Muscle of back (tissue), 11 donors: Measurements from ENCODE around the gene ILKAP. TPM values are rescaled to one million over a fixed set of nuclear protein-coding genes. Genes with fewer than 3 reads are reported as not detected.

Source experiments
- DNase-seq, 3 donors: peaks; one replicate each; pipeline versions ENCODE4 v3.0.0 to v3.0.0-alpha.2; 2013
- polyA plus RNA-seq, 10 donors: library from polyadenylated mRNA; unstranded; fragments of 120-200 nt; gene quantifications; one replicate each; pipeline ENCODE4 v1.2.1, GENCODE V29; 2013; ENCODE audit not compliant: insufficient read length in 10 of 10

Gene ILKAP
- polyA plus RNA-seq, 10 donors, result 27.6 to 45.1 (median 31.7) TPM

DNA sequence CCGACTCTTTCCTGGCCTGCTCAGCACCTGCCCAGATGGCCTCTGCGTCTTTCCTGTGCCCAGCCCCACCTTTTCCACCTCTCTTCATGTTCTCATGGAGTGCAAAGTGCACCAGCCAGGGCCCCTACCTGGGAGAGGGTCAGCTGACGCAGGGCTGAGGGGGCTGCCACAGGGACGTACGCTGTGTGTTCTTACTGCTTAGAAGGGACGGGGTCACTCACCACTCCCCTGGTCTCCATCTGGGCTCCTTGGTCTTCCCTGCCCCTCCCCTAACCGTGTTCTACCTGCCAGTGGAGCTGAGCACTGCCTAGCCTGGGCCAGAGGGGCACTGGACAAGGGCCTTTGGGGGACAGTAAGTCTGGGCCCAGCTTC lies 36.2 kb downstream of the ILKAP start:
- no peak for DNase-seq

GRCh38 chr2:238166391-238167343 lies 36.8 kb downstream of the ILKAP start:
- no peak for DNase-seq

DNA sequence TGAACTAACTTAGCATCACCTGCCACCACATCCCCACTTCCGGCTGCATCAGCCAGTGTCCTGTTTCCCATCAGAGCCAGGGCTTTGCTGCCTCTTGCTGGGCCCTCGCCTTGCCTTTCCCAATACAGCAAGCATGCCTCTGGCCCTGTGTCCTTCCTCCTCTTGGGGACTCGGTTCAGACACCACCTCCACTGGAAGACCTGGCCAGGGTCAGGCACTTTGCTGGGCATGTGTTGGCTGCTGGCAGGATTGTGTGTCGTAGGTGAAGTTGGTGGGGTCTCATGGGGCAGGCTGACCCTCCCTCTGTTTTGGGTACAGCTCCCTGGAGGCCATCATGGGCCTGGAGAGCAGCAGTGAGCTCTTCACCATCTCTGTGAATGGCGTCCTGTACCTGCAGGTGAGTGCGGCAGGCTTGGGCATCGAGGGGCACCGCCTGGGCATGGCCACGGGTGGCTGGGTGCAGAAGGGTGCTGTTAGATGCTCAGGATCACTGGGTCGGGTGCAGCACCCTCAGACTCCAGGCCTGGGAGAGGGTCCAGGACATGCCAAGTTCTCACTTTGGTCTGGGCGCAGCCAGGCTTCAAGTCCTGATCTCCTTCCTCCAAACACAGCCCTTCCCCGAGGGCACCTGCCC lies 38.1 kb downstream of the ILKAP start:
- DNase-seq, result no peak

DNA sequence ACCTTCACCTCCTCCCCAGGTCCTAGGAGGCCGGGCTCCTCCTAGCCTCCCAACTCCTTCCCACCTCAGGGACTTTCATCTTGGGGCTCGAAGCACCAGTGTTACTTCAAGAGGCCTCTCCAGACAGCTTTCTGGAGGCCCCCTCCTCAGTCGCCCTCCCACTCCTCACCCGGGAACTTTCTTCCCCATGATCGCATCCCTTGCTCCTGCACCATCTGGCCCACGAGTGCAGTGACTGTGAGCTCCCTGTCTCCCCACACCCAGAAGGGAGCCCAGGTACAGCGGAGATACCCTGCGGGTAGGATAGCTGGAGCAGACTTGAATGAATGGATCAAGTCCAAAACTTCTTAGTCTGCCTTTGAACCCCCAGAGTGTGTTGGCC lies 38.6 kb downstream of the ILKAP start:
- no peak for DNase-seq

DNA sequence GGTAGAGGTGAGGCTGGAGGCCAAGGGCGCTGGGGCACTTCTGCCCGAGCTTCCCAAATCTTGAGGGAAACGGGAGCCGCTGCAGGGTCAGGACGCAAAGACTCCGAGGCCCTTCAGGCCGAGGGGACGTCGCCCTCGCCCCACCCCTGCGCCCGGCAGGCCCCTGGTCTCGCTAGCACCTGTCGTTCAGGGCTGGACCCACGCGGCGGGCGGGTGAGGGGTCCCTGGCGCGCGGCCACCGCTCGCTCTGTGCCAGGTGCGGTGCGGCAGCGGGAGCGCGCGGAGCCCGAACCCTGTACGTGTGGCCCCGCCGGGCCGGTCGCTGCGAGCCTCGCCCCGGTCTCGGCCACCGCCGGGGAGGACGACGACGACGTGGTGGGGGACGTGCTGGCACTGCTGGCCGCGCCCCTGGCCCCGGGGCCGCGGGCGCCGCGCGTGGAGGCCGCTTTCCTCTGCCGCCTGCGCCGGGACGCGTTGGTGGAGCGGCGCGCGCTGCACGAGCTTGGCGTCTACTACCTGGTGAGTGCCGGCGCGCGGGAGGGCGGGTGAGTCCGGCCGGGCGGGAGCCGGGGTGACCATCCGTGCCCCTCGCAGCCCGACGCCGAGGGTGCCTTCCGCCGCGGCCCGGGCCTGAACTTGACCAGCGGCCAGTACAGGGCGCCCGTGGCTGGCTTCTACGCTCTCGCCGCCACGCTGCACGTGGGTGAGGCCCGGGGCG lies 39.9 kb downstream of the ILKAP start:
- no peak for DNase-seq

DNA sequence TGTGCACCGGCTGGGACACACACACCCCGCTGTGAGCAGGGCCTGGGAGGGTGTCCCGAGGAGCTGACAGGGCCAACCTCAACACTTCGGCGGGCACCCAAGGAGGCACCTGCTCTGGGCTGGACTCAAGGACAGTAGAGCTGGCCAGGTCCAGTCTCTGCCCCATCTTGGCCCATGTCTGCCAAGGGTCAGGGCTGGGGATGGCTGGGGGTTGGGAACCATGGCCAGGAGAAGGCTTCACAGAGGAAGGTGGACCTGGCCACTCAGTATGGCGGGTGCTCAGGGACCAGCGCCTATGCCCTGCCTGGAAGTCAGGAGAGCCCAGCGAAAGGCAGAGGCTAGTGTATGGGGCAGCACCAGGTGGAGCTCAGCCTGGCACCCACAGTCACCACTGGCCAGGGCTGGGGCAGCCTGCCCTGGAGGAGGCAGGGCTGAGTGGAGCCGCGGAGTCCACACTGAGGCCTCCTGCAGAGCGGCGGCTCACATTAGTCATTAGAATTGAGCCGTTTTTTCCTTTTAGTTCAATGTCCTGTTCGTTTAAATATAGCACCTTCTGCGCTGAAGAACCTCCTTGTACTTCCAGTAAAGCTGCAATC lies 40.6 kb downstream of the ILKAP start:
- no peak for DNase-seq

DNA sequence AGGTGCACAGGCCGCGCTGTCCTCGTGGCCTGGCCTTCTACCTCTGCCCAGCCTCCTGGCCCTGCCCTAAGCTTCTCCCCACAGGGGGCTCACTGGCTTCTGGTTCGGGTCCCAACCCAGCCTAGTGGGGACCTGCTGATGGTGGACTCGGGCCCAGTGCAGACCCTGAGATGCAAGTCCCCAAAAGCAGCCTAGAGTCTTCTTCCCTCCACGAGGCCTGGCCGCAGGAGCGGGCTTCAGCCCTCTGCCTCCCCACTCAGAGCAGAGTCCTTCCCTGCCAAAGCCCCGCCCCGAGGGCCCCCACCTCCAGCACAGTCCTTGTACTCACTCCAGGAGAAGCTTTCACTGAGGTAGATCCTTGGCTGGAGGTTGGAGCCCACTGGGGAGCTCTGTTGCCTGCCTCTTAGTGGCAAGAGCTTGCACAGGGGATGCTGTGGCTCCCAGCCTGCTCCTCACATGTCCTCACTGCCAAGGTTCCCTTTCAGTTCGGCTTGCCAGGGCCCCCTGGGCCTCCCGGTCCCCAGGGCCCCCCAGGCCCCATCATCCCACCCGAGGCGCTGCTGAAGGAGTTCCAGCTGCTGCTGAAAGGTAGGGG lies 41.1 kb downstream of the ILKAP start:
- DNase-seq, result no peak

DNA sequence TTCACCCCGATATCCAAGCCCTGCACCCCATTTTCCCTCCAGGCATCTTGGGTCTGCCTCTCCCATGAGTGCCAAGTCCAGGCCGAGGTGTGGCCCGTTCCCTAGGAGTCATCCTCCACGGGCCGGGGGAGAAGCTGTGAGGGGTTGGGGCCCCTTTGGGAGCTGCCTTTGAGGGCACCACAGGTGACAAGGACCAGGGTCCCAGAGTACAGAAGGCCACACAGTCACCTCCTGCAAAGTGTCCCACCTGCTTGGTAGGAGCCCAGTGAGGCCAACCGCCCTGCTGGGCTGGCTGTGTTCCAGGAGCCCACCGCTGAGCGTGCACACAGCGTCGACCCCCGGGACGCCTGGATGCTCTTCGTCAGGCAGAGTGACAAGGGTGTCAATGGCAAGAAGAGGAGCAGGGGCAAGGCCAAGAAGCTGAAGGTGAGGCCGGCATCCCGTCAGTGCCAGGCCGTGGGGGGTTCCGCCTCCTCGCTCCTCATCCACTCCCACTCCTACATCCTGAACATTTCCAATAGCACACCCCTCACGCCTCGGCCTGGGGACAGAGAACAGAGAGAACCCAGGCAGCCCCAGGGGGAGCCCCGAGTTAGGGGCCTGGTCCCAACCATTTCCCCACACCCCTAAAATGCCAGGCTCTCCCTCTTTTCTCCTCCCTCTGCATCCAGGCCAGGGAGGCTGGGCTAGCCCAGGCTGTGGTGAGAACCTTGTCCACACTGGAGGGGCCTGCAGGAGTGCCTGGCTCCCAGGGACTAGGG lies 42.0 kb downstream of the ILKAP start:
- no peak for DNase-seq

DNA sequence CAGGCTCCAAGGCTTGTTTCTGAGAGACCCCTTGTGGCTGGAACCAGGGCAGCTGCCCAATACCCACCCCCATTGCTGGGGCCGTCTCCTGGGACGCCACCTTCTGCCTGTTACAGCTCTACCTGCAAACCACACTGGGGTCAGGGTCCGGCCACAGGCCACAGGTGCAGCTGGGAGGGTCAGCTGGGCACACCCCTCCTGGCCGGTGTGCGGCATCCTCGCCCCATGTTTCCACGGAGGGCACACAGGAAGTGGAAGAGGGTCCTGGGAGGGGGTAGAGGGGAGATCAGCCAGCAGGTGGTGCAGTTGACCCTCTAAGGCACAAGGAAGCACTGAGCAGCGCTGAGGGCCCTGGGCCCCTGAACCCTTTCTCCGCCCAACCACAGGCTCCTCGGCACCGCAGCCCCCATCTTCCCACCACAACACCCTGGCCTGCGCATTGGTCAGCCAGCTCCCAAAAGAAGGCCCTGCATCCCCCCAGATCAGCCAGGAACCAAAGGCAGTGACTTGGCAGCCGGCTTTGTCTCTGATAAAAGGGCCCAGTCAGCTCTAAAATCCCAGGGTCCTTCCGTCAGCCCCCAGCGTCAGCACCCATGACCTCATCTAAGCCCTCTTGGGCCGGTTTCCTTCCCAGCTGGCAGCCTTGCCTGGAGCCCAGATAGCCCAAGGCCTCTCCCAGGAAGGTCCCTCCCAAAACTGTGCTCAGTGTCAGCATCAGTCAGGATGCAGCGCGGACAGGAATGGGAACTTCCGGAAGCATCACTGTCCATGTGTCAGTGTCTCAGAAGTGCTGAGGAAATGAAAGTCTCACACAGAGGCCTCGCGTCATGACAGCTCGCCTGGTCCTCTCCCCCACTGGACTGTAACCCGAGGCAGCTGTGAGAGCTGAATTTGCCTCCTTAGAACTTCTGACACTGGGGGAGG lies 43.0 kb downstream of the ILKAP start:
- DNase-seq, result no peak

- no peak for DNase-seq
Observed at GRCh38 chr2:238159661-238160205, 43.8 kb downstream of the ILKAP start.

DNA sequence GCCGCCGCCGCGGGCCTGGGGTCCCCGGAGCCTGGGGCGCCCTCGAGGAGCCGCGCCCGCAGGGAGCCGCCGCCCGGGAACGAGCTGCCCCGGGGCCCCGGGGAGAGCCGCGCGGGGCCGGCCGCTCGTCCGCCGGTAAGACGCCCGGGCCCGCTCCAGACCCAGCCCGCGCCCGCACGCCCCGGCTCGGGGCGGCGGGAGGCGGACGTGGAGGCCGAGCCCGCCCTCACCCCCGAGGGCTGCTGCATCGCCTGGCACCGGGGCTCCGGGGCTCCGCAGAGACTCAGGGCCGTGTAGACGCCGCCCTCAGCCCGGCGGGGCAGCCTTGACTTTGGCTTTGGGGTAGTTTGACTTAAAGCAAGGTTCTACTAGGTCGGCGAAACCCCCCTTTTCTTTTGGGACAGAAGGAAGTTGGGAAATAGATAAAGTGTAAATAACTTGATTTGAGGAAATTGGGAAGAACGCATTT lies 44.4 kb downstream of the ILKAP start:
- no peak for DNase-seq

DNA sequence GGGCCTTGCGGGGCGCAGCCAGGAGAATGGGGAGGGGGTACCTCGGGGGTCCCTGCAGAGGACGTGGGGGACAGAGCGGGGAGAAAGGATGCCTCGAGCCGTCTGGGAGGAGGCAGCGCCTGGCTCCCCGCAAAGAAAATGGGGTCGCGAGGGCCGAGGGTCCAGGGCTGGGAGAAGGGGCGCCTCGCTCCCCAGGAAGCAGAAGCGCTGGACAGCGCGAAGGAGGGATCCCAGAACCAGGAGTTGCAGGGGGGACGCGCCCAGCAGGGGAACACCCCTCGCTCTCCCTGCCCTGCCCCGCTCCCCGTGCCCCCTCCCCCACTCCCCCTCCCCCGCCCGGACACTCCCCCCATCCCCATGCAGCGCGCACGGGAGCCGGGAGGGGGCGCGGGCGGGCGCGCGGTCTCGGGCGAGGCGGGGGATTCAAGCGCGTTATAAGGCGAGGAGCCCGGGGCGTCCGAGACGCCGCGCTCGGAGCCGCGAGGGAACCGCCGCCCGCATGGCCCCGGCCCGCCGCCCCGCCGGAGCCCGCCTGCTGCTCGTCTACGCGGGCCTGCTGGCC lies 44.9 kb downstream of the ILKAP start, which contains the start of gene ERFE:
Gene ERFE, plus strand, starts transcription at position 462 of the 562 bp plus-strand sequence. Its CDS starts 38 bp downstream, at position 500.
- DNase-seq, result peak in 2 of 3 donors; percentile 52 to 62

DNA sequence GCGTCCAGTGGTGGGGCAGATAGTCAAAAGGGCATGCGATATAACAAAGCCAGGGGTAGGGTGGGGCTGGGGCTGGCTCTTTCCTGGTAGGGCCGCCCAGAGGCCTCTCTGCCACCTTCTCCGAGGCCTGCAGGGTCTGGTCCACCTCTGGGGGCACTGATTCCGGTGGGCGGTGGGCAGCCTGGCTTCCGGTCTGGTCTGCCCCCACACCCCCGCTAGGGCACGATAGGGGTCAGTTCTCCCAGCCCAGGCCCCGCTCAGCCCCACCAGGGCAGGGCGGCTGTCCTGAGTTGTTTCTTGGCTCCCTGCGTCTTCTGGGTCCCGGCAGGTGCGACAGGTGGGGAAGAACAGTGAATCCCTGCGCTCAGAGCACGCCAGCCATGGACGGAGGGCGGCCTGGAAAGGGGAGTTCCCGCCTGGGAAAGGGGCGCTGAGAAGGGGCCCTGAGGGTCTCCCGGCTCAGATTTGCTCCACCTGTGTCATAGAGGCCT lies 45.4 kb downstream of the ILKAP start:
- DNase-seq, result no peak

DNA sequence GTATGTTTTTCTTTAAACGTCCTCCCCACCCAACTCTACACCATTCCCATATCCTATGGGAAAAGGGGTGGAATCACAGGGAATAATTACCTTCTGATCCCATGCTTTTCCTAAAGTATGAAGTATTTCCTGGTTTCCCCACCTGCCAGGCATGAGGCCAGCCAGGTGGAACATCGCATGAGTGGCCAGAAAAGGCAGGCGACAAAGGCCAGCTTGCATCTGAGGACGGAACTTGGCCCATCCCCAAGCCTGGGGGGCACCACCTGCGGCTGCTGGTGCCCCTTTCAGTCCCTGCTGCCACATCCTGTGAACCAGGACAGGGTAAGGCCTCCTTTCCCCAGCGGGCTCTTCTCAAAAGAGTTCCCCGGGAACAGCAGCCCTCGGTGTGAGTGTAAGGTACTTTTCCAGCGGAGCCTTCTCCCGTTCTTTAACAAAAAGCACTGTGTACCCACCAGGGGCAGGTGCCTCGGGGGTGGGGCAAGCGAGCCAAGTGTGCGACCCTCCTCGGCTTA lies 45.9 kb downstream of the ILKAP start:
- no peak for DNase-seq

DNA sequence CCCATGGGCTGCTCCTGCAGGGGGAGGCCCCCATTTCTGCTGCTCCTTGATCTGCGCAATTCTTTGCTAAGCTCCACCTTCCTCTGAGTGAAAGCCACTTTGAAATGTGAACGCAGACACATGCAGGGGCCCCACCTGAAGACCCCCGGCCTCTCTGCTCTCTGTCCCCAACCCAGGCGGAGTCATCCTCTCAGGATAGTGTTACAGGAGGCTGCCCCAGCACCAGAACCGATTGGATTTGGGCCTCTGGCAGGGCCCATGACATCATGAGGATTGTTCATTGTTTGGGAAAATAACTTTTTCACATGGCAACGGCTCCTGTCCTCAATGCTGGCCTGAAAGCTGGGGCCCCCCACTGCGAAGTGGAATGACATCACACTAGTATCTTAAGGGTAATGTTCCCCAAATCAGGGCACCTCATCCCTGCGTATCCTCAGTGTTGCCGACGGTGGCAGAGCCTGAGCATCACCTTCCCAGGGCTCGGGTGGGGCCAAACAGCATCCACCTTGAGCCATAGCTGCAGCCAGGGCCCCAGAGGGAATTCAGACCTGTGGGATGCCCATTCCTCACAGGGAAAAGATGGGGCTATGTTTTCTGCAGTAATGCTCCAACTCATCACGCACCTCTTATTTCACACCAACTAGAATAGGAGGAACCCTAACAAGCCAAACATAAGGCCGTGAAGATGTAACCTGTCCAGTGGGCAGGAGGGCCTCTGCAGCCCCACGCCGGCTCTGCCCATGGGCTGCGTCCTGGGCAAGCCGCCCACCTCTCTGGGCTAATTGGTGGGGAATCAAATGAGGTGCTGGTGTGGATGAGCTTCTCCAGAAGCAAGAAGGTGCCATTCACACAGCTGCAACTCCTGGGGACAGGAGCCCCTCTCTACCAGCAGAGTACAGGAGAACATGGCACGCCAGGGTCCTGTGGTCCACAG lies 47.5 kb downstream of the ILKAP start:
- no peak for DNase-seq

- DNase-seq, result peak; percentile 43 to 72 (median 46)
Observed at GRCh38 chr2:238155051-238155760, 48.3 kb downstream of the ILKAP start.

DNA sequence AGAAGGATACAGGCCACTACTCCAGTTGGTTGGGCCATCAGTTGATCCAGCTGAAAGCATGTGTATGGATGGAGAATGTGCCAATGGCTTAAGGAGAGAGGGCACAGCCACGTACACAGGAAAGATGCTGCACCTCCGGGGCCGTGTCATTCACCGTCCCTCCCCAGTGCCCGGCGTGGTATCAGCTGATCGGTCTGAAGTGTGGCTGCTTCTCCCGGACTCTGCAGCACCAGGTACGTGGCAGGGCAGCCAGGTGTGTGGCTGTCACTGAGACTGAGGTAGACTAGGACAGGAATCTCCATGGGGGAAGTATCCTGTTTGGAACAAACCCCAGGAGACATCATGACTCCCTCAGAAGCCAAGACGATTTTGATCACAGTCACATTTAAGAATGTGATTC lies 48.9 kb downstream of the ILKAP start:
- no peak for DNase-seq
